Measurements from ENCODE around the gene DHRS12.

The DHRS12 gene

GRCh38 chr13:51759240-51759639, 44.7 kb downstream of the DHRS12 start:
- peak; percentile 37 for DNase-seq (ENCODE audit: low read depth)

GRCh38 chr13:51758691-51759090, 45.3 kb downstream of the DHRS12 start:
- DNase-seq (ENCODE audit: low read depth) = no peak

GRCh38 chr13:51756651-51757050, 47.3 kb downstream of the DHRS12 start:
- DNase-seq (ENCODE audit: low read depth) = no peak

- no peak for DNase-seq (ENCODE audit: low read depth)
Measured at GRCh38 chr13:51747438-51748434, 56.2 kb downstream of the DHRS12 start.

- DNase-seq (ENCODE audit: low read depth) = no peak
Measured at GRCh38 chr13:51746802-51747201, 57.2 kb downstream of the DHRS12 start.

- no peak for DNase-seq (ENCODE audit: low read depth)
Measured at GRCh38 chr13:51745243-51745642, 58.7 kb downstream of the DHRS12 start.

- no peak for DNase-seq (ENCODE audit: low read depth)
Measured at GRCh38 chr13:51742611-51743010, 61.4 kb downstream of the DHRS12 start.

GRCh38 chr13:51742031-51742430, 61.9 kb downstream of the DHRS12 start:
- no peak for DNase-seq (ENCODE audit: low read depth)

GRCh38 chr13:51740698-51741097, 63.3 kb downstream of the DHRS12 start:
- DNase-seq (ENCODE audit: low read depth) = peak; percentile 67

- DNase-seq (ENCODE audit: low read depth) = no peak
Measured at GRCh38 chr13:51739027-51739764, 64.8 kb downstream of the DHRS12 start.

GRCh38 chr13:51738226-51738905, 65.6 kb downstream of the DHRS12 start:
- no peak for DNase-seq (ENCODE audit: low read depth)

GRCh38 chr13:51737609-51738008, 66.4 kb downstream of the DHRS12 start:
- no peak for DNase-seq (ENCODE audit: low read depth)

- DNase-seq (ENCODE audit: low read depth) = peak; percentile 63
Measured at GRCh38 chr13:51734786-51735185, 69.2 kb downstream of the DHRS12 start.

- no peak for DNase-seq (ENCODE audit: low read depth)
Measured at GRCh38 chr13:51733374-51734298, 70.3 kb downstream of the DHRS12 start.

GRCh38 chr13:51731759-51732158, 72.2 kb downstream of the DHRS12 start:
- peak; percentile 70 for DNase-seq (ENCODE audit: low read depth)

GRCh38 chr13:51730927-51731326, 73.0 kb downstream of the DHRS12 start:
- no peak for DNase-seq (ENCODE audit: low read depth)

GRCh38 chr13:51729866-51730553, 74.0 kb downstream of the DHRS12 start:
- DNase-seq (ENCODE audit: low read depth) = peak; percentile 89

GRCh38 chr13:51728972-51729371, 75.0 kb downstream of the DHRS12 start:
- peak; percentile 91 for DNase-seq (ENCODE audit: low read depth)

GRCh38 chr13:51728275-51728673, 75.7 kb downstream of the DHRS12 start:
- DNase-seq (ENCODE audit: low read depth) = no peak

- no peak for DNase-seq (ENCODE audit: low read depth)
Measured at GRCh38 chr13:51727634-51728274, 76.2 kb downstream of the DHRS12 start.
